GM12873 (cell line): ENCODE data around the gene OST4.

ENCODE experiments used
- TF ChIP-seq, protein P1 (sequence below): IDR thresholded peaks from 2 replicates; pipeline ENCODE4 v1.5.1; 2012; ENCODE audit warnings: low read depth, mild to moderate bottlenecking, moderate library complexity, low read length, control low read depth; ENCODE audit not compliant: insufficient read depth; ENCODE audit errors: missing control alignments

Gene OST4

GRCh38 chr2:27087823-27088410 lies 16.5 kb upstream of the OST4 start:
- TF ChIP-seq, protein P1, sequence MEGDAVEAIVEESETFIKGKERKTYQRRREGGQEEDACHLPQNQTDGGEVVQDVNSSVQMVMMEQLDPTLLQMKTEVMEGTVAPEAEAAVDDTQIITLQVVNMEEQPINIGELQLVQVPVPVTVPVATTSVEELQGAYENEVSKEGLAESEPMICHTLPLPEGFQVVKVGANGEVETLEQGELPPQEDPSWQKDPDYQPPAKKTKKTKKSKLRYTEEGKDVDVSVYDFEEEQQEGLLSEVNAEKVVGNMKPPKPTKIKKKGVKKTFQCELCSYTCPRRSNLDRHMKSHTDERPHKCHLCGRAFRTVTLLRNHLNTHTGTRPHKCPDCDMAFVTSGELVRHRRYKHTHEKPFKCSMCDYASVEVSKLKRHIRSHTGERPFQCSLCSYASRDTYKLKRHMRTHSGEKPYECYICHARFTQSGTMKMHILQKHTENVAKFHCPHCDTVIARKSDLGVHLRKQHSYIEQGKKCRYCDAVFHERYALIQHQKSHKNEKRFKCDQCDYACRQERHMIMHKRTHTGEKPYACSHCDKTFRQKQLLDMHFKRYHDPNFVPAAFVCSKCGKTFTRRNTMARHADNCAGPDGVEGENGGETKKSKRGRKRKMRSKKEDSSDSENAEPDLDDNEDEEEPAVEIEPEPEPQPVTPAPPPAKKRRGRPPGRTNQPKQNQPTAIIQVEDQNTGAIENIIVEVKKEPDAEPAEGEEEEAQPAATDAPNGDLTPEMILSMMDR: no peak

GRCh38 chr2:27086724-27087593 lies 15.5 kb upstream of the OST4 start, which contains the start of gene KHK:
Gene KHK (plus strand): TSS chr2:27086772. CDS start chr2:27087260, 488 bp downstream.
- TF ChIP-seq, protein P1: no peak

- TF ChIP-seq, protein P1: peak; percentile 76
These were observed 14.8 kb upstream of the OST4 start for GRCh38 chr2:27086090-27086723.

- TF ChIP-seq, protein P1: peak; percentile 12
These were observed 14.2 kb upstream of the OST4 start for GRCh38 chr2:27085673-27086089.

DNA sequence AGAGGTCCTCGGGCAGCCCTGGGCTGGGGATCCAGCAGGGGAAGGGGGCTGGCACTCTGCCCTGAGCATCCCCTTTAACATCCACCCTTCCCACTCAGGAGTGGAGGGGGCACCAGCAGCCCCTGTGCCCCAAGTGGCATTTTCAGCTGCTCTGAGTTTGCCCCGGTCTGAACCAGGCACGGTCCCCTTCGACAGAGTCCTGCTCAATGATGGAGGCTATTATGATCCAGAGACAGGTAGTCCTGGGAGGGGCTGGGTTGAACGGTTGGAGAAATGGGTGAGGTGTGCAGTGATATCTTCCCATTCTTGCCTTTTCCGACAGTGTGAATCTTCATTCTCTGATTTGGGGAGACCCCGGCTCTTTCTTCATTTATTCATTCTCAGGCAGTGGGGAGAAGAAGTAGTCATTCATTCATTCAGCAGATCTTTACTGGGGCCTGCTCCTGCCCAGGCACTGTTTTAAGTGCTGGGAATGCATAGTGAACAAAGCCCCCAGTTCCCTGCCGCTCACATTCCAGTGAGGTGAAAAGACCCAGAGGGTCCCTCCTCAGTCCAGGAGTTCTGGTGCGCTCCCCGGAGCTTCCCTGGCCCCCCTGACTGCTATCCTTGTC lies 13.7 kb upstream of the OST4 start:
- TF ChIP-seq, protein P1: no peak

GRCh38 chr2:27084297-27085061 lies 13.0 kb upstream of the OST4 start:
- TF ChIP-seq, protein P1: no peak
